Activated B cell treated with CpG ODN at 0.5 μM for 24 hours (primary cell): ENCODE data around the gene MYADML2. TPM values are rescaled to one million over a fixed set of nuclear protein-coding genes. Genes with fewer than 3 reads are reported as not detected.
A peak's percentile ranks its signal among the peaks of the same experiment; 100 is the strongest.

ENCODE experiments used
- ATAC-seq: fragments of 200-7000 bp; cut with Tn5 transposase; one replicate; pipeline ENCODE4 v1.10.0; 2021; ENCODE audit warnings: low read depth, mild to moderate bottlenecking, moderate library complexity
- CTCF ChIA-PET: fragments of 350-600 bp; sonication (Branson Sonifier 250); formaldehyde crosslinking; loops from one replicate; lab custom pipeline; 2021; ENCODE audit warnings: antibody characterized with exemption; lab: Charles Lee
- POLR2A ChIA-PET: fragments of 350-600 bp; sonication (Branson Sonifier 250); formaldehyde crosslinking; loops from one replicate; lab custom pipeline; 2021; ENCODE audit warnings: antibody characterized with exemption; lab: Charles Lee
- DNase-seq: peaks from one replicate; pipeline ENCODE4 v3.0.0; 2022
- H3K27ac Mint-ChIP-seq: one replicate; pipeline ENCODE4 v1.8.0; 2020; ENCODE audit warnings: mixed read lengths
- H3K27me3 Mint-ChIP-seq: one replicate; pipeline ENCODE4 v1.8.0; 2021; ENCODE audit warnings: mixed read lengths
- H3K36me3 Mint-ChIP-seq: one replicate; pipeline ENCODE4 v1.8.0; 2021; ENCODE audit warnings: low read depth, mixed read lengths
- H3K4me1 Mint-ChIP-seq: one replicate; pipeline ENCODE4 v1.8.0; 2021; ENCODE audit warnings: mixed read lengths
- H3K4me3 Mint-ChIP-seq: one replicate; pipeline ENCODE4 v1.8.0; 2020; ENCODE audit warnings: mild to moderate bottlenecking, mixed read lengths
- H3K9me3 Mint-ChIP-seq: one replicate; pipeline ENCODE4 v1.8.0; 2020; ENCODE audit warnings: mixed read lengths
- CTCF ChIP-seq: fragments of 200-600 bp; IDR thresholded peaks from one replicate; pipeline ENCODE4 v1.8.0; 2022; ENCODE audit warnings: antibody characterized with exemption, mild to moderate bottlenecking
- intact Hi-C: fragments of 100-400 bp; cut with micrococcal nuclease; formaldehyde crosslinking; loops from one replicate; pipeline ENCODE4 v1.15.1; 2024
- total RNA-seq: library from RNA; stranded (reverse); gene quantifications from 2 replicates; pipeline ENCODE4 v1.2.3, GENCODE V29; 2022

The MYADML2 gene
- total RNA-seq, 1 donor from 2014 or later, result not detected

- H3K4me1 Mint-ChIP-seq, result peaks cover 5% of the 10 kb centered on the region
- no peak overlapping the region for H3K4me3 Mint-ChIP-seq
- DNase-seq (no peak), ATAC-seq (peak; percentile 12)
- no peak overlapping the region for H3K27ac Mint-ChIP-seq
- peaks cover 10% of the 10 kb centered on the region for H3K27me3 Mint-ChIP-seq
- TF ChIP-seq CTCF, result no peak
- POLR2A ChIA-PET, result no interaction called here
- H3K36me3 Mint-ChIP-seq, result peaks cover 40% of the 10 kb centered on the region
- no peaks in the 10 kb centered on the region for H3K9me3 Mint-ChIP-seq
- intact Hi-C loops, result no loop called here
- CTCF ChIA-PET, result no interaction called here
Observed at GRCh38 chr17:81901167-81902022, 45.6 kb downstream of the MYADML2 start.

- DNase-seq (no peak), ATAC-seq (no peak)
- no peak for TF ChIP-seq CTCF
- Mint-ChIP-seq H3K9me3 (no peaks in the 10 kb centered on the region), H3K27ac (no peak overlapping the region), H3K27me3 (peaks cover 10% of the 10 kb centered on the region), H3K4me1 (peaks cover 5% of the 10 kb centered on the region), H3K36me3 (peaks cover 47% of the 10 kb centered on the region), H3K4me3 (no peak overlapping the region)
- ChIA-PET CTCF (no interaction called here), POLR2A (no interaction called here)
- intact Hi-C loops, result no loop called here
Observed at GRCh38 chr17:81900181-81900820, 46.7 kb downstream of the MYADML2 start.

- peaks cover 51% of the 10 kb centered on the region for H3K36me3 Mint-ChIP-seq
- H3K4me1 Mint-ChIP-seq, result peaks cover 5% of the 10 kb centered on the region
- H3K27ac Mint-ChIP-seq, result no peak overlapping the region
- no peak for TF ChIP-seq CTCF
- DNase-seq (no peak), ATAC-seq (no peak)
- peaks cover 10% of the 10 kb centered on the region for H3K27me3 Mint-ChIP-seq
- ChIA-PET CTCF (no interaction called here), POLR2A (no interaction called here)
- H3K4me3 Mint-ChIP-seq, result no peak overlapping the region
- intact Hi-C loops, result no loop called here
- no peaks in the 10 kb centered on the region for H3K9me3 Mint-ChIP-seq
Observed at GRCh38 chr17:81899514-81900166, 47.4 kb downstream of the MYADML2 start.

GRCh38 chr17:81898885-81899284 lies 48.1 kb downstream of the MYADML2 start:
- no peak overlapping the region for H3K4me3 Mint-ChIP-seq
- H3K9me3 Mint-ChIP-seq, result no peaks in the 10 kb centered on the region
- H3K27ac Mint-ChIP-seq, result no peak overlapping the region
- DNase-seq (no peak), ATAC-seq (no peak)
- no peak for TF ChIP-seq CTCF
- ChIA-PET CTCF (no interaction called here), POLR2A (no interaction called here)
- peaks cover 10% of the 10 kb centered on the region for H3K27me3 Mint-ChIP-seq
- peaks cover 5% of the 10 kb centered on the region for H3K4me1 Mint-ChIP-seq
- peaks cover 48% of the 10 kb centered on the region for H3K36me3 Mint-ChIP-seq
- intact Hi-C loops, result no loop called here
